ENCODE measurements around the gene TOX2.

The TOX2 gene

DNA sequence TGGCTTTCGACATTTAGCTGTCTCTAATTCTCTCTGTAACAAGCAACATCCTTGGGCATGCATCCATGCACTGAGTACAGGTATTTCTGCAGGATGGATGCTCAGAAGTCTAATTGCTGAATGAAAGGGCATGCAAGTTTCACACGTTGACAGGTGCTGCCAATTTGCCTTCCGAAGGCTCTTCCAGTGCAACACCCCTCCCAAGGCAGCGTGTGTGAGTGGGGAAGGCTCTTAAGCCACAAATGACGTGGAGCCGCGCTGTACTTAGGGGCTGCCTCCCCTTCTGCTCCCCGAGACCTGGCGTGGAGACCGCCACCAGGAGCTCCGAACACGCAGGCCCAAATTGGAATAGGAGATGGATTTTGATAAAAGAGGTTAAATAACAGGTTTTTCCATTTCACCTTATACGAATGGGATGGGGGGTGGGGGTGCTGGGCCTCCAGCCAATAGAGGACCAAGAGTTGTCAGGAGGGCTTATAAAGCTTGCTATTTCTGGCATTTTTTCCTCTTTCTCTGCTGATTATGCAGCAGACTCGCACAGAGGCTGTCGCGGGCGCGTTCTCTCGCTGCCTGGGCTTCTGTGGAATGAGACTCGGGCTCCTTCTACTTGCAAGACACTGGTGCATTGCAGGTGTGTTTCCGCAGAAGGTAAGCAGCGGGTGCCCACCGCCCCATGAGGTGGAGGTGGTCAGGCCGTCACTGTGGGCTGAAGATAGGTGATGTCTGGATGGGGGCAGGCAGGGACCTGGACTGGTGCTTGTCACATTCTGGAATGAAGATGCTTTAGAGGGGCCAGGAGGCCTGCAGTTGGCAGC is 30.9 kb downstream of the TOX2 start:
- Histone ChIP-seq H3K4me3 (replicated peaks; ENCODE audit: low read depth, low read length) (no peak overlapping the region), H3K27me3 (replicated peaks; ENCODE audit: control insufficient read depth, insufficient read depth, low read length) (no peaks in the 10 kb centered on the region), H3K36me3 (ENCODE audit: control insufficient read depth, insufficient read depth, low read length) (no peaks in the 10 kb centered on the region)
- DNase-seq (ENCODE audit: extremely low read depth, insufficient read length): no peak
- TF ChIP-seq, protein P1, sequence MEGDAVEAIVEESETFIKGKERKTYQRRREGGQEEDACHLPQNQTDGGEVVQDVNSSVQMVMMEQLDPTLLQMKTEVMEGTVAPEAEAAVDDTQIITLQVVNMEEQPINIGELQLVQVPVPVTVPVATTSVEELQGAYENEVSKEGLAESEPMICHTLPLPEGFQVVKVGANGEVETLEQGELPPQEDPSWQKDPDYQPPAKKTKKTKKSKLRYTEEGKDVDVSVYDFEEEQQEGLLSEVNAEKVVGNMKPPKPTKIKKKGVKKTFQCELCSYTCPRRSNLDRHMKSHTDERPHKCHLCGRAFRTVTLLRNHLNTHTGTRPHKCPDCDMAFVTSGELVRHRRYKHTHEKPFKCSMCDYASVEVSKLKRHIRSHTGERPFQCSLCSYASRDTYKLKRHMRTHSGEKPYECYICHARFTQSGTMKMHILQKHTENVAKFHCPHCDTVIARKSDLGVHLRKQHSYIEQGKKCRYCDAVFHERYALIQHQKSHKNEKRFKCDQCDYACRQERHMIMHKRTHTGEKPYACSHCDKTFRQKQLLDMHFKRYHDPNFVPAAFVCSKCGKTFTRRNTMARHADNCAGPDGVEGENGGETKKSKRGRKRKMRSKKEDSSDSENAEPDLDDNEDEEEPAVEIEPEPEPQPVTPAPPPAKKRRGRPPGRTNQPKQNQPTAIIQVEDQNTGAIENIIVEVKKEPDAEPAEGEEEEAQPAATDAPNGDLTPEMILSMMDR (IDR thresholded peaks at IDR 0.05; ENCODE audit: insufficient read depth, low read length, poor library complexity, severe bottlenecking): no peak

DNA sequence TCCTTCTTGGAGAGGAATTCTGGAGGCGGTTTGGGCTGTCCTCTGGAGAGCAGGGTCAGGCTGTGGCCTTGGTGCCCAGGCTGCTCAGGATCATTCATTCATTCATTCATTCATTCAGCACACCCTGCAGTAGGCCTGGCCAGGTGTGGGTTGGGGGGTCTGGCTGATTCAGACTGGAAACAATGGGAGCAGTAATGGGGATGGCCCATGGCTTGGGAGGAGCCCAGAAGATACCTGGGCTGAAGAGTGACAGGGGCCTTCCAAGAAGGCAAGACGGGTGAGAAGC is 31.5 kb downstream of the TOX2 start:
- Histone ChIP-seq H3K36me3 (ENCODE audit: control insufficient read depth, insufficient read depth, low read length) (no peaks in the 10 kb centered on the region), H3K4me3 (replicated peaks; ENCODE audit: low read depth, low read length) (no peak overlapping the region), H3K27me3 (replicated peaks; ENCODE audit: control insufficient read depth, insufficient read depth, low read length) (no peaks in the 10 kb centered on the region)
- DNase-seq (ENCODE audit: extremely low read depth, insufficient read length): no peak
- TF ChIP-seq, protein P1 (IDR thresholded peaks at IDR 0.05; ENCODE audit: insufficient read depth, low read length, poor library complexity, severe bottlenecking): no peak

DNA sequence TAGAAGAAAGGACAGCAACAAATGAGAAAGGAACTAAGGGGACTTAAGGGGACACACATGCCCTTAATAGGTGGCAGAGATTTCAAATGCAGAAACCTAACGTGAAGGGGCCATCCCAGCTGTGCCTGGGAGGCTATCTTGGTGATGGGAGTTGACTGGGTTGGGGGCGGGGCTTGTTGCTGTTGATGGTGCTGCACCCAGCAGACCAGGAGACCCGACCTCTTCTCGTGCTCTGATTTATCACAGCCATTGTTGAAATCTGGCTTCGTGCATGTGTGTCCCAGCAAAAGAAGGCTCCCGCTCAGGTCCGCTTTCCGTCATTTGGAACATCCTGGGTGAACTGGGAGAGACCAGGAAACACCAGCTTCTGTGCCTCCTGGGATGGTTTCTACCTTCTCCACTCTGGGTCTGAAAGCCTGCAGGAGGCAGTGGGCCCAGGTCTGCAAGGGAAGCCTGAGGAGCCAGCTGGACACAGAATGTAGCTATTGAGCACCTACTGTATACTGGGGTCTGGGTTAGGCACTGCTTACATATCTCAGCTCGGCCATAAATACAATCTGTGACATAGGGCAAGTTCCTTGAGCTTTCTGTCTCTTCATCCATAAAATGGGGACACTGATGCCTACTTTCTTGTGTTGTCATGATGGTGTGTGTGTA is 32.1 kb downstream of the TOX2 start:
- DNase-seq (ENCODE audit: extremely low read depth, insufficient read length): no peak
- no peak overlapping the region for H3K4me3 ChIP-seq (replicated peaks; ENCODE audit: low read depth, low read length)
- H3K27me3 ChIP-seq (replicated peaks; ENCODE audit: control insufficient read depth, insufficient read depth, low read length): no peaks in the 10 kb centered on the region
- no peaks in the 10 kb centered on the region for H3K36me3 ChIP-seq (ENCODE audit: control insufficient read depth, insufficient read depth, low read length)
- TF ChIP-seq, protein P1 (IDR thresholded peaks at IDR 0.05; ENCODE audit: insufficient read depth, low read length, poor library complexity, severe bottlenecking): no peak

DNA sequence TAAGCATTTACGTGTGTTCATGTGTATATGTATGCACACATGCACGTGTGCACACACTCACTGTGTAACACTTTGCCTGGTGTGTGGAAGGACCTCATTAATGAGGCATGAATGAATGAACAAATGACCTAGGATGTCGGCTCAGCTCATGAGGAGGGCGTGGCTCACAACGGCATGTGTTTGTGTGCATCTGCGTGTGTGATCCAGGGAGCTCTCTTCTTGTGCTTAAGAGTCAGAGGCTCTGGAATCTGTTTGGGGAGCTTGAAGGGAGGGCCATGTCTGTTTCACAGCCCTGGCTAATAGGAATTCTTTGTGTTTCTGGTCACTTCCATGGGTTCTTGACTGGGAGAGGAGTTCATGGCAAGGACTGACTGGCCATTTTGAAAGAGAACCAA is 32.7 kb downstream of the TOX2 start:
- Histone ChIP-seq H3K4me3 (replicated peaks; ENCODE audit: low read depth, low read length) (no peak overlapping the region), H3K36me3 (ENCODE audit: control insufficient read depth, insufficient read depth, low read length) (no peaks in the 10 kb centered on the region), H3K27me3 (replicated peaks; ENCODE audit: control insufficient read depth, insufficient read depth, low read length) (no peaks in the 10 kb centered on the region)
- DNase-seq (ENCODE audit: extremely low read depth, insufficient read length): no peak
- TF ChIP-seq, protein P1 (IDR thresholded peaks at IDR 0.05; ENCODE audit: insufficient read depth, low read length, poor library complexity, severe bottlenecking): no peak

DNA sequence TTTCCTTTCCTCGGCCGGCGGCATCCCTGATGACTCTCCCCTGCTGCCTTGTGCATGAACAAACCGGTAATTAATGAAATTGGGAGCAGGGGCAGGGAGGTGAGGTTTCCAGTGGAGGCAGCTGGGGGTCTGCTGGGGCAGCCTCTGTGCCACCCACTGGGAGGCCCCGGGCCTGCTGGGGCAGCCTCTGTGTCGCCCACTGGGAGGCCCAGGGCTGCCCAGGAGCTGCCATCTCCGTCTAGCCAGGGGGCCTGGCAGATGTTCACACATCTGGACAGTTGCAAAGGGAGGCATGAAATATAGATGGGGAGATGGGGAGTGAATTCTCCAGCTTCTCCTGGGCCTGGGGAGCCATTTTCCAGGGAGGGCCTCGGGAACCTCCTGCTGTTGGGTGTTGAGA is 33.8 kb downstream of the TOX2 start:
- Histone ChIP-seq H3K36me3 (ENCODE audit: control insufficient read depth, insufficient read depth, low read length) (no peaks in the 10 kb centered on the region), H3K27me3 (replicated peaks; ENCODE audit: control insufficient read depth, insufficient read depth, low read length) (no peaks in the 10 kb centered on the region), H3K4me3 (replicated peaks; ENCODE audit: low read depth, low read length) (no peak overlapping the region)
- DNase-seq (ENCODE audit: extremely low read depth, insufficient read length): no peak
- TF ChIP-seq, protein P1 (IDR thresholded peaks at IDR 0.05; ENCODE audit: insufficient read depth, low read length, poor library complexity, severe bottlenecking): no peak
